HepG2 (cell line): ENCODE data around the gene SNAP47. TPM values are rescaled to one million over a fixed set of nuclear protein-coding genes. Genes with fewer than 3 reads are reported as not detected.

ENCODE experiments used
- AFF4 ChIP-seq: sonication (generic); formaldehyde crosslinking; IDR thresholded peaks from 2 replicates; pipeline ENCODE4 v1.4.0; 2020; ENCODE audit warnings: missing genetic modification reagents
- GATAD1 ChIP-seq: IDR thresholded peaks from 2 replicates; pipeline ENCODE4 v1.6.1; 2016; ENCODE audit warnings: missing genetic modification reagents, missing compliant biosample characterization
- HMG20A ChIP-seq: IDR thresholded peaks from 2 replicates; pipeline ENCODE4 v1.6.1; 2016; ENCODE audit warnings: borderline replicate concordance
- HOMEZ ChIP-seq: IDR thresholded peaks from 2 replicates; pipeline ENCODE4 v1.6.1; 2016; ENCODE audit warnings: low read depth
- HOXD1 ChIP-seq: sonication (generic); formaldehyde crosslinking; IDR thresholded peaks from 2 replicates; pipeline ENCODE4 v1.5.0; 2020; ENCODE audit warnings: missing genetic modification reagents
- MEIS1 ChIP-seq: sonication (generic); formaldehyde crosslinking; IDR thresholded peaks from 2 replicates; pipeline ENCODE4 v1.9.0; 2021; ENCODE audit warnings: mild to moderate bottlenecking, missing genetic modification reagents, moderate library complexity, borderline replicate concordance
- MIXL1 ChIP-seq: IDR thresholded peaks from 2 replicates; pipeline ENCODE4 v1.6.1; 2016
- NAIF1 ChIP-seq: sonication (generic); formaldehyde crosslinking; IDR thresholded peaks from 2 replicates; pipeline ENCODE4 v1.5.0; 2020; ENCODE audit warnings: mild to moderate bottlenecking, missing genetic modification reagents, borderline replicate concordance
- NR0B2 ChIP-seq: sonication (generic); formaldehyde crosslinking; IDR thresholded peaks from 2 replicates; pipeline ENCODE4 v1.4.0; 2020; ENCODE audit warnings: mild to moderate bottlenecking, missing genetic modification reagents
- SMAD9 ChIP-seq: sonication (generic); formaldehyde crosslinking; IDR thresholded peaks from 2 replicates; pipeline ENCODE4 v1.5.1; 2020; ENCODE audit warnings: mild to moderate bottlenecking, missing genetic modification reagents
- XBP1 ChIP-seq: sonication (generic); formaldehyde crosslinking; IDR thresholded peaks from 2 replicates; pipeline ENCODE4 v1.5.0; 2020; ENCODE audit warnings: missing genetic modification reagents
- ZNF101 ChIP-seq: sonication (generic); formaldehyde crosslinking; IDR thresholded peaks from 2 replicates; pipeline ENCODE4 v1.4.0; 2020; ENCODE audit warnings: mild to moderate bottlenecking, low read depth, missing genetic modification reagents, borderline replicate concordance
- ZNF639 ChIP-seq: conservative IDR thresholded peaks from 2 replicates; pipeline ENCODE4 v1.6.1; 2018; ENCODE audit warnings: missing genetic modification reagents
- ZSCAN30 ChIP-seq: sonication (generic); formaldehyde crosslinking; IDR thresholded peaks from 2 replicates; pipeline ENCODE4 v1.5.0; 2020; ENCODE audit warnings: mild to moderate bottlenecking, missing genetic modification reagents
- polyA plus RNA-seq, 8 experiments: library from polyadenylated mRNA; depleted of rRNA in 3 of 8; stranded (reverse) in 7 of 8; unstranded in 1 of 8; fragments of >200 nt; fragmentation: Illumina TruSeq in 4 of 8; extraction: Trizol in 4 of 8; gene quantifications; 2 replicates each; pipeline versions ENCODE4 v1.2.1 to v1.2.3, GENCODE V29; 2011 to 2016; ENCODE audit warnings: low read depth in 4 of 8, missing spikeins in 1 of 8, mixed read lengths in 1 of 8; ENCODE audit not compliant: insufficient read depth in 1 of 8
- total RNA-seq, 5 experiments: library from RNA; depleted of rRNA; stranded (reverse); fragments of >200 nt; fragmentation: Illumina TruSeq; extraction: Trizol; gene quantifications; 2 replicates each; pipeline ENCODE4 v1.2.3, GENCODE V29; 2016; ENCODE audit warnings: low read depth in 1 of 5
- TF ChIP-seq, protein P1 (sequence below), 2 experiments: sonication (generic) in 1 of 2; formaldehyde crosslinking in 1 of 2; IDR thresholded peaks; 2 replicates each; pipeline versions ENCODE4 v1.4.0 to v1.6.1; 2016 to 2020; ENCODE audit warnings: borderline replicate concordance in 1 of 2, low read depth in 1 of 2, mild to moderate bottlenecking in 1 of 2, missing genetic modification reagents in 1 of 2

SNAP47 gene
- total and polyA plus RNA-seq, 2 of the 13 experiments (the other 11 are each of a cell fraction or from before 2014, with no cell fraction given), result 13.6 to 25.1 TPM

GRCh38 chr1:227734856-227735538 lies at the start of gene SNAP47, which contains the start of gene JMJD4 (continued):
- TF ChIP-seq HOMEZ (CRISPR knock-in tag) (peak; percentile 45; the same call in 1 of the 2 replicates), ZSCAN30 (CRISPR knock-in tag) (peak; percentile 90; the same call in 1 of the 2 replicates), SMAD9 (CRISPR knock-in tag) (no peak), HMG20A (CRISPR knock-in tag) (no peak), MEIS1 (CRISPR knock-in tag) (peak; percentile 74; the same call in 1 of the 2 replicates), ZNF101 (CRISPR knock-in tag) (no peak; the same call in 1 of the 2 replicates), NAIF1 (0 out of 2 replicates have a peak, but pooled peaks have one; percentile 69), MIXL1 (peak; percentile 85; the same call in 1 of the 2 replicates), HOXD1 (CRISPR knock-in tag) (peak; percentile 85), ZNF639 (CRISPR knock-in tag) (peak; percentile 92), NR0B2 (CRISPR knock-in tag) (peak; percentile 90), AFF4 (CRISPR knock-in tag) (no peak), GATAD1 (CRISPR knock-in tag) (peak; percentile 98), XBP1 (CRISPR knock-in tag) (no peak)
- TF ChIP-seq, protein P1, sequence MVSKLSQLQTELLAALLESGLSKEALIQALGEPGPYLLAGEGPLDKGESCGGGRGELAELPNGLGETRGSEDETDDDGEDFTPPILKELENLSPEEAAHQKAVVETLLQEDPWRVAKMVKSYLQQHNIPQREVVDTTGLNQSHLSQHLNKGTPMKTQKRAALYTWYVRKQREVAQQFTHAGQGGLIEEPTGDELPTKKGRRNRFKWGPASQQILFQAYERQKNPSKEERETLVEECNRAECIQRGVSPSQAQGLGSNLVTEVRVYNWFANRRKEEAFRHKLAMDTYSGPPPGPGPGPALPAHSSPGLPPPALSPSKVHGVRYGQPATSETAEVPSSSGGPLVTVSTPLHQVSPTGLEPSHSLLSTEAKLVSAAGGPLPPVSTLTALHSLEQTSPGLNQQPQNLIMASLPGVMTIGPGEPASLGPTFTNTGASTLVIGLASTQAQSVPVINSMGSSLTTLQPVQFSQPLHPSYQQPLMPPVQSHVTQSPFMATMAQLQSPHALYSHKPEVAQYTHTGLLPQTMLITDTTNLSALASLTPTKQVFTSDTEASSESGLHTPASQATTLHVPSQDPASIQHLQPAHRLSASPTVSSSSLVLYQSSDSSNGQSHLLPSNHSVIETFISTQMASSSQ (IDR thresholded peaks at IDR 0.05; ENCODE audit: low read depth), result no peak
- TF ChIP-seq, protein P1 (CRISPR knock-in tag; IDR thresholded peaks at IDR 0.05; ENCODE audit: borderline replicate concordance), result peak; percentile 82
